Stimulated activated CD4-positive, alpha-beta T cell treated with anti-CD3 and anti-CD28 coated beads, Interleukin-1b, Interleukin-23, amount 100 ng/mL, for 4 hours (primary cell): ENCODE data around the gene MTG1.
"Not testable (repeated sequence)": the region's sequence is repeated elsewhere in the genome, so short reads cannot be mapped to it uniquely, and the experiment has no call there.

Experiments
- DNase-seq, 2 donors: peaks; one replicate each; pipeline ENCODE4 v3.0.0-alpha.2; 2020; ENCODE audit warnings: low read depth in 2 of 2

MTG1 gene

DNA sequence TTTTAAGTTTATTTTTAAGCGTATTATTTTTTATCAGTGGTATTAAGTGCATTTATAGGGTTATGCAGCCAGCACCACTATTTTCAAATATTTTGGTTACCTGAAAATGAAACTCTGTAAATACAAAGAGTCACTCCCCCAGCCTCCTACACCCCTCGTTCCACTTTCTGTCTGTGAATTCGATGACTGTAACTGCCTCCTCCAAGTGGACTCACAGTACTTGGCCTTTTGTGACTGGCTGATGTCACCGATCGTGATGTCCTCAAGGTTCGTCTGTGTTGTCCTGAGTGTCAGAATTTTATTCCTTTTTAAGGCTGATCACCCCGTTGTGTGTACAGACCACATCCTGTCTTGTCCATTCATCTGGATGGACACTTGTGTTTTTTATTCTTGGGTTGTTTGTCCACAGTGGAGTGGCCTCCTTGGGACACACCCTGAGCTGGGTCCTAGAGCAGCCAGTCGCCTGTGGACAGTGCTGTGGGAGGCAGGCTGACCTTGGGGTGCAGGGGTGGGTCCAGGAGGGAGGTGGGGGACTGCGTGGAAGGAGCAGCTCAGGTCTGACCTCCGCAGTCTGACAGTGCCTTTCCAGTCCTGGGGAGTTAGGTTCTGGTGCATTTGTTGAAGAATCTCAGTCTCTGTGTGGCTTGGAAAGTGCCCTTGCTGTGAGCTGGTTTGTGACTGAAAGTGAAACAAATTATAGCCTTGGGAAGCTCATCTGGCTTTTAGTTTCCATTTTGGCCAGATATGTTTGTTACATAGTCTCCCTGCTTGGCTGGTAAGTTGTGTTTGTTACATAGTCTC lies 6.9 kb downstream of the MTG1 start:
- DNase-seq: no peak

- DNase-seq: no peak
Measured at GRCh38 chr10:133401500-133401899, 7.5 kb downstream of the MTG1 start.

- DNase-seq: no peak
Measured at GRCh38 chr10:133401981-133402725, 8.2 kb downstream of the MTG1 start.

DNA sequence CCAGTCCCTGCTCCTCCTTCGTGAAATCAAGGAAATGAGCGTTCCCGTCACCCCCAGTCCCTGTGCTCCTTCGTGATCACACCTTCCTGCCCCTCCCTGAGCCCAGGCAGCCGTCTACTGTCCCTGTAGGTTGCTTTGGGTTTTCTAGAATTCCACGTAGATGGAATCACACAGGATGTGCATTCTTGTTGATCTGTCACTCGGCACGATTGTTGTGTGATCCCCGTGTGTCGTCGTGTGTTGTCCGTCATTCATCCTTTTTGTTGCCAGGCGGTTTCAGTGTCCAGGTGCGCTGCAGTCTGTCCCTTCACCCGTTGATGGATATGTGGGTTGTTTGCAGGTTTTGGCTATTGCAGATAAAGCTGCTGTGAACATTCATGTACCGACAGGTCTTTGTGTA lies 9.4 kb downstream of the MTG1 start:
- no peak for DNase-seq

GRCh38 chr10:133403784-133404183 lies 9.8 kb downstream of the MTG1 start:
- no peak for DNase-seq

DNA sequence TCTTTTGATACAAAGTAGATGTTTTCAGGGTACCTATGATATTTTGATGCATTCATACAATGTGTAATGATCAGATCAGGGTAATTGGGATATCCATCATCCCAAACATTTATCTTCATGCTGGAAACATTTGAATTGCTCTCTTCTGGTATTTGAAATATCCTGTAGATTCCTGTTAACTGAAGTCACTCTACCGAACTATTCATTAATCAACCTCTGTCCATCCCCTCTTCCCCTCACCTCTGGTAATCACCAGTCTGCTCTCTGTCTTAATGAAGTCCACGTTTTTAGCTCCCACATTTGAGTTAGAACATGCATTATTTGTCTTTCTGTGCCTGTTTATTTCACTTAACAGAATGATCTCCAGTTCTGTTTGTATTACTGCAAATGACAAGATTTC lies 11.3 kb downstream of the MTG1 start:
- DNase-seq: no peak

DNA sequence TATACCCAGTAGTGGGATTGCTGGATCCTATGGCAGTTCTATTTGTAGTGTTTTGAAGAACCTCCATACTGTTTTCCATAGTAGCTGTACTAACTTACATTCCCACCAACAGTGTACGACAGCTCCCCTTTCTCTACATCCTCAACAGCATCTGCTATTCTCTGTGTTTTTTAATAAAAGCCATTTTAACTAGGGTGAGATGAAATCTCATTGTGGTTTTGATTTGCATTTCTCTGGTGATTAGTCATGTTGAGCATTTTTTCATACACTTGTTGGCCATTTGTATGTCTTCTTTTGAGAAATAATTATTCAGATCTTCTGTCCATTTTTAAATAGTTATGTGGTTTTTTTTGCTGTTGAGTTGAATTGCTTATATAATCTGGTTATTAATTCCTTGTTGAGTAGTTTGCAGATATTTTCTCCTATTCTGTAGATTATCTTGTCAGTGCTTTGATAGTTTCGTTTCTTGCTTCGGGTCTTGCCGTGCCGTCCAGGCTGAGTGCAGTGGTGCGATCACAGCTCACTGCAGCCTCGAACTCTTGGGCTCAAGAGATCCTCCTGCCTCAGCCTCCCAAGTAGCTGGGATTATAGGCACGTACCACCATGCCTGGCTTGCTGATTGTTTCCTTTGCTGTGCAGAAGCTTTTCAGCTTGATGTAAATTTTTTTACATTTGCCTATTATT lies 12.0 kb downstream of the MTG1 start:
- DNase-seq: no peak

GRCh38 chr10:133411523-133412380 lies 17.8 kb downstream of the MTG1 start:
- no peak for DNase-seq

GRCh38 chr10:133412381-133412711 lies 18.4 kb downstream of the MTG1 start:
- DNase-seq: no peak

GRCh38 chr10:133414401-133414800 lies 20.4 kb downstream of the MTG1 start:
- not testable (repeated sequence) for DNase-seq

DNA sequence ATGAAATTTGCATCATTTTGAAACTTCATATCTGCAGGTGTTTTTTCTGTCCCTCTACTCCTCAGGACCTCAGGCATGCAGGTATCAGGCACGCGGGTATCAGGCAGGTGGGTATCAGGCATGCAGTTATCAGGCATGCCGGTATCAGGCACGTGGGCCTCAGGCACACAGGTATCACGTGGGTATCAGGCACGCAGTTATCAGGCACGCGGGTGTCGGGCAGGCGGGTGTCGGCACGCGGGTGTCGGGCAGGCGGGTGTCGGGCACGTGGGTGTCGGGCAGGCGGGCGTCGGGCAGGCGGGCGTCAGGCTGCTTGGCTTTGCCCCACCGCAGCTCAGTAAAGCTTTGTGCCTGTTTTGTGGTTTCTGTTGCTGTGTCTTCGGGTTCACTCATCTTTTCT lies 21.8 kb downstream of the MTG1 start:
- DNase-seq: no peak

- no peak for DNase-seq
Measured at GRCh38 chr10:133418289-133418993, 24.5 kb downstream of the MTG1 start.

DNA sequence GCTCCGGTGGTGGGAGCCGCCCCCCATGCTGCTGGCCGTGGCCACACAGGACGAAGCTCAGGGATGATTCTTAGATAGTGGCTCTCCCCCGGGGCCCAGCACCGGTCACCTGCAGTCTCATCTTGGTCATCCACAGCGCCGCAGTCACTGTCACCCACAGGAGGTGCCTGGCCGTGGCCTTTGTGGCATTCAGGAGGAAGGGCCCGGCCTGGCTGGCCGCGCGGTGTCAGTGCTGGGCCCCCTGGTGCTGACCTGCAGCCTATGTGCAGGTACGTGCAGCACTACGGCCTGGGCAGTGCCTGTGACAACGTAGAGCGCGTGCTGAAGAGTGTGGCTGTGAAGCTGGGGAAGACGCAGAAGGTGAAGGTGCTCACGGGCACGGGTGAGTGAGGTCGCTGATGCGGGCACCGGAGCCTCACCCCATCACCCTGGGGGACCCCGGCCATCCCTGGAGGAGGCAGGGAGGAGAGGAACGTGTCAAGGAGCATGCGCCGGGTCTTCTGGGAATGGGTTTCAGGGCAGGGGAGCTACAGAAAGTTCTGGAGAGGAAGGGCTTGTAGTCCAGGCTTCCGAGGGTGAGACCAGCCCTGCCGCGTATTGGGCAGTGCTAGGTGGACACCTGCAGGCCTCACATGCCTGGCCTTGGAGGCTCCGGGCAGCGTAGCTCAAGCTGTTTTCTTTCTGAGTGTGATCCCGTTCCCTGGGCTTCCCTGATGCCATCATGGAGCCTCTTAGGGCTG lies 25.4 kb downstream of the MTG1 start:
- DNase-seq: no peak

- no peak for DNase-seq
Measured at GRCh38 chr10:133420028-133420427, 26.1 kb downstream of the MTG1 start.

DNA sequence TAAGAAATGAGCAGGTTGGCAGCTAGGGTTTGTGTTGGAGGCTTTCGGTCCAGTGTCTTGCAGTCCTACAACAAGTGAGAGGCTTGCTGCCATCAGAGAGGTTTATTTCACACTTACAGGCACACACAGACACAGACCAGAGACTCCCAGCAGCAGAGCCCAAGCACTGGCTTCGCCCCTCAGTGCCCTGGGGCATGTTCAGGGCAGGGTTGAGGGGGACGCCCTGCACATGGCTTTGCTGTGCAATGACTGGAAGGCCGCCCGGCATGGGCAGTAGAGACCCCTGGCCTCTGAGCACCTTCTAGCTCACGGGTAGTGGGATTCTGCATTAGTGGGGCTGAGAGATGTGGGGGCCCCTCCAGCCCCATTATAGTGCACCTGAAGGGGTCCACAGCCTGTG lies 26.6 kb downstream of the MTG1 start:
- no peak for DNase-seq

DNA sequence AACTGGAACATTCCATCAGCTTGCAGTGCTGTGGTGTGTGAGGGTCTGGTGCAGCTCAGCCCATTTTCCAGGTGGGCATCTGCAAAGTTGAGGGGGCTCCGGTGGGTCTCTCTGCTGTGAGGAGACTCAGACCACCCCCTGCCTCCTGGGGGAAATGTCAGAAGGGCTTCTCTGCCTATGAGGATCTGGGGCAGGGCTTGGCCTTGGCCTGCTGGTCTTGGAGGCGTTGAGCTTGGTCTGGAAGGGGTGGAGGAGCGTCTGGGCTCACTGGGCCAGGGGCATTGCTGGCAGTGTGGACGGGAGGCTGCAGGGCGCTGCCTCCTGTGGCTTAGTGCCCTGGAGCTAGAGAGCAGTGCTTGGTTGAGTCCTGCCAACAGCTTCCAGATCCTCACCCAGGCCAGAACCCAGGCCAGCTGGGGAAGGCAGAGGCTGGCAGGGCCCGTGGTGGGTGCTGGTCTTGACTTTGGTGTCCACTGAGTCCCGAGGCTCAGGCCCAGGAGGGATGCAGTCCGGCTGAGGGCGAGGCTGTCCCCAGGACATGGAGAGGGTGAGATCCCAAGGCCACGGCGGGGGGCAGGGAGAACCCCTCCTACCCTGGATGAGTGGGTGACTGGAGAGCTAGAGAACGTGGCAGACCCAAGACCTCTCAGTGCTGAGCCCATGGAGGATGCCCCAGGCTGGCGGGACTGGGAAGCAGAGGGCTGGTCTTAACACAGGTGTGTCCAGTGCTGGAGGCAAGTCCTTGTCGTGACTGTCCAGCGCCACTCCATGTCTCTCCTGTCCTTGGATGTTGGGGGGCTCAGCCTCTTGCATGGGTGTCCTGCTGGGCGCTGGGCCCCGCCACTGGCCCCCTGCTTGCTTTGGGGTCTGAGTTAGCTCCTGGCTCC lies 27.6 kb downstream of the MTG1 start:
- no peak for DNase-seq

DNA sequence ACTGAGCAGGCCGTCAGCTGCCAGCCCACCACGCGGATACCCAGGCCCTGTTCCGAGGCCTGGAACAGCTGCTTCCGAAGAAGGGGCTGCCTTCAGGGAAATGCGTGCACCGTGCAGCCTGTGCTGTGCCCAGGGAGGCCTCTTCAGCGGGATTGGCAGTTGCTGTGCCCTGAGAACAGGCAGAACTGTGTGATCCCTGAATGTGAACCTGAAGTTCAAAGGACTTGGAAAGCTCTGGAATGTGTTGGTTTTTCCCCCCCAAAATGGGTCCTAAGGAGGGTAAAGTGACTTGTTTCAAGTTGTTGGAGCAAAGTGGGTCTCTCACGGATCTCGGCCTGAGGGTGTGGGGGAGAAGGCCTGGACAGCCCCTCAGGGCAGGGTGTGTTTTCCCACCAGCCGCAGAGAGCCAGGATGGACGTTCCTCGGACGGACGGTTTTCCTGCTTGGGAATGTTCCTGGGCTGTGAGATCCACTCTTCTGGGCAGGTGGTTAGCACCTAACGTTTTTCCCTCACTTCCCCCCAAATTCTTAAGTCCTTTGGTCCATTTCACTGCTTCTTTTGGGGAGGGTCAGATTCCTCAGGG lies 28.4 kb downstream of the MTG1 start:
- no peak for DNase-seq

DNA sequence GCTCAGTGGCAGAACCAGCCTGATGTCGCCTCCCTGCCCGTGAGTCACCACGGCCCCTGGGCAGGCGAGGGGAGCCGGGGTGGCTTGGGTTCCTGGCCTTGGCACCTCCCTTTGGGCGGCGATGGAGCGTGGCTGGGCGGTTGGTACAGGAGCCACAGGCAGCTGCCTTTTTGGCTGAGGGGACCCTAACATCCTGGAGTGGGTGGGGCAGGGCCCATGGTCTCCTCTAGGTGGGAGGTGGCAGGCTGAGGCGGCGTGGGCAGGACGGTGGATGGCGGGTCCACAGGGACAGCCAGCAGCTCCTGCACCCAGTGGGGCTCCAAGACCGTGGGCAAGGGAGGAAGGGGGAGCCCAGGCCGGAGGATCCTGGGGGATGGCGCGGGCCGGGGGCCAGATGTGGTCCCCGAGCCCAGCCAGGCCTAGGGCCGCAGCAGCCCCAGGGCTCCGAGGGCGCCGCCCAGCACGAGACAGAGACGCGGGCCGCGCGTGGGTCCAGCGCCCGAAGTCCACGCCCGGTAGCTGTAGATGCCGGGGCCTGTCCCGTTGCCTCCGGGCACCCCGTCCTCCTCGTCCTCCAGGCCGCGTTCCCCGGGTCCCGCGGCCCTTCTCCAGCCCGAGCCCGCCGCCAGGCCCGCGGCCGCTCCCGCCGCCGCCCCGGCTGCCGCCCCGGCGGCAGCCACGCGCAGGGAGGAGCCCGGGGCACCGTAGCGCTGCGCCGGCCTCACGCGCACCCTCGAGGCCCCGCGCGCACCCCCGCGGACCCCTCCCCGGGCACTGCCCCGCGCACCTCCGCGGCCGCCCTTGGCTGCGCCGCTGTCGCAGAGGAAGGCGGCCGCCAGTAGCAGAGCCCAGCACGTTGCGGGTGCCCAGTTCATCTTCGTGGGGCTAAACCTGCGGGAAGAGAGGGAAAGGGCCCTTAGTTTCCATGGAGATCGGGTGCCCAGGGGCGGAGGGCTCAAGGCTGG lies 29.1 kb downstream of the MTG1 start:
- no peak for DNase-seq
